ENCODE data around the gene C1orf21.

- TF ChIP-seq GATA2 (IDR thresholded peaks at IDR 0.05; ENCODE audit: low read depth, low read length) (no peak), GATA3 (IDR thresholded peaks at IDR 0.05; ENCODE audit: low read depth, low read length) (no peak)
These were observed 16.0 kb upstream of the C1orf21 start for GRCh38 chr1:184370850-184371249.
